Measurements from ENCODE around the gene PRDM16.

GRCh38 chr1:3483801-3484444, 414.9 kb downstream of the PRDM16 start:
- TF ChIP-seq, protein P1, sequence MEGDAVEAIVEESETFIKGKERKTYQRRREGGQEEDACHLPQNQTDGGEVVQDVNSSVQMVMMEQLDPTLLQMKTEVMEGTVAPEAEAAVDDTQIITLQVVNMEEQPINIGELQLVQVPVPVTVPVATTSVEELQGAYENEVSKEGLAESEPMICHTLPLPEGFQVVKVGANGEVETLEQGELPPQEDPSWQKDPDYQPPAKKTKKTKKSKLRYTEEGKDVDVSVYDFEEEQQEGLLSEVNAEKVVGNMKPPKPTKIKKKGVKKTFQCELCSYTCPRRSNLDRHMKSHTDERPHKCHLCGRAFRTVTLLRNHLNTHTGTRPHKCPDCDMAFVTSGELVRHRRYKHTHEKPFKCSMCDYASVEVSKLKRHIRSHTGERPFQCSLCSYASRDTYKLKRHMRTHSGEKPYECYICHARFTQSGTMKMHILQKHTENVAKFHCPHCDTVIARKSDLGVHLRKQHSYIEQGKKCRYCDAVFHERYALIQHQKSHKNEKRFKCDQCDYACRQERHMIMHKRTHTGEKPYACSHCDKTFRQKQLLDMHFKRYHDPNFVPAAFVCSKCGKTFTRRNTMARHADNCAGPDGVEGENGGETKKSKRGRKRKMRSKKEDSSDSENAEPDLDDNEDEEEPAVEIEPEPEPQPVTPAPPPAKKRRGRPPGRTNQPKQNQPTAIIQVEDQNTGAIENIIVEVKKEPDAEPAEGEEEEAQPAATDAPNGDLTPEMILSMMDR (IDR thresholded peaks at IDR 0.05): peak; percentile 32 to 54 (median 46)
- no peak for TF ChIP-seq POLR2A (IDR thresholded peaks at IDR 0.05)

Measured in uterus (tissue), 2 donors.